ENCODE results near the gene MYO5A. TPM values are rescaled to one million over a fixed set of nuclear protein-coding genes. Genes with fewer than 3 reads are reported as not detected.

Gene MYO5A
- total RNA-seq, 2 experiments from 2014 or later = 22.5 TPM

- DNase-seq = no peak
- H3K4me3 Mint-ChIP-seq = no peak overlapping the region
- no peaks in the 10 kb centered on the region for H3K4me1 Mint-ChIP-seq
- no peaks in the 10 kb centered on the region for H3K27me3 Mint-ChIP-seq
- H3K36me3 Mint-ChIP-seq (ENCODE audit: low read depth) = peaks cover 22% of the 10 kb centered on the region
- intact Hi-C loops (cut with DNase I, micrococcal nuclease) = no loop called here
- H3K9me3 Mint-ChIP-seq (ENCODE audit: low read depth) = no peaks in the 10 kb centered on the region
- POLR2A ChIA-PET = no interaction called here
- no peak overlapping the region for H3K27ac Mint-ChIP-seq
- ATAC-seq = no peak
- CTCF ChIA-PET = interaction anchor here (1.1 to 1.8 kb wide), 3 partner anchors 12 to 115 kb away, joined by 3 to 5 read pairs (median 5); no protein-coding TSS in a partner anchor
These were observed 180.5 kb downstream of the MYO5A start for GRCh38 chr15:52348056-52348745.

DNA sequence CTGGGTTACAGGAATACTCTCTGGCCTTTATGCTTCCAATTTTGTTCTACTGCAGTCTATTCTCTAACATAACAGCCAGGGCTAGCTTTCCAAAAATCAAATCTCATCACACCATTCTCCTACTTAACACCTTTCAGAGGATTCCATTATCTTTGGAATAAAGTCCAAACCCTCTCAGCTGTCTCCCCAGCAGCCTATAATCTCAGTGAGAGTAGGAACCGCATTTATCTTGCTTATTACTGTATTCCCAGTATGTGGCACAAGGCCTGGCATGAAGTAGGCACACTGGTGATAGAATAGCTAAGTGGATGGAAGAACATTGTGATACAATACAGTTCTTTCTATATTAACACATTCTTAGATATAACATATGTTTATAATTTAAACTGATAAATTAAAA is 184.1 kb downstream of the MYO5A start:
- ATAC-seq (no peak), DNase-seq (no peak)
- Mint-ChIP-seq H3K4me3 (no peak overlapping the region), H3K27me3 (no peaks in the 10 kb centered on the region), H3K27ac (no peak overlapping the region), H3K4me1 (no peaks in the 10 kb centered on the region), H3K9me3 (ENCODE audit: low read depth) (no peaks in the 10 kb centered on the region), H3K36me3 (ENCODE audit: low read depth) (peaks cover 6% of the 10 kb centered on the region)
- CTCF ChIA-PET = interaction anchor here (0.6 kb wide), 1 partner anchor 119 kb away, joined by 3 read pairs; no protein-coding TSS in a partner anchor
- intact Hi-C loops (cut with DNase I, micrococcal nuclease) = no loop called here
- POLR2A ChIA-PET = no interaction called here

DNA sequence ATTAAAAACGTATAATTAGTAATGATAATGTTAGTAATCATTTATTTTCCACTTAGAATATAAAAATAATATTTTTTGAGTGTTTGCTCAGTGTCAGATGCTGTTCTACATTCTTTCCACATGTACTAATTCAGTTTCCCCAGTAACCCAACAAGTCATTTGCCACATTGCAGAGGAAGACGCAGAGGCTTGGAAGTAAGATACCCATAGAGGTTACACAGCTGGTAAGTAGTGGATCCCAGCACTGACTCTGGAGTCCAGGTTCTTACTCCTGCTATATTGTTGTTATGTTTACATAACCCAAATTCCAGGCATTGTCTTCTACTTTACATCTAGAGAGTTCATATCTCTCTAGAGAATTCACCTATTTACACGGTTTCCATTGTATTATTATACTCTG is 184.8 kb downstream of the MYO5A start:
- no peaks in the 10 kb centered on the region for H3K27me3 Mint-ChIP-seq
- no peaks in the 10 kb centered on the region for H3K36me3 Mint-ChIP-seq (ENCODE audit: low read depth)
- ChIA-PET CTCF (interaction anchor here (0.6 to 1.2 kb wide), 4 partner anchors 10 to 273 kb away, joined by 3 to 5 read pairs (median 4); no protein-coding TSS in a partner anchor), POLR2A (no interaction called here)
- H3K27ac Mint-ChIP-seq = peak overlapping the region; percentile 2
- H3K4me3 Mint-ChIP-seq = no peak overlapping the region
- intact Hi-C loops (cut with DNase I, micrococcal nuclease) = no loop called here
- no peaks in the 10 kb centered on the region for H3K4me1 Mint-ChIP-seq
- DNase-seq (no peak), ATAC-seq (no peak)
- no peaks in the 10 kb centered on the region for H3K9me3 Mint-ChIP-seq (ENCODE audit: low read depth)

DNA sequence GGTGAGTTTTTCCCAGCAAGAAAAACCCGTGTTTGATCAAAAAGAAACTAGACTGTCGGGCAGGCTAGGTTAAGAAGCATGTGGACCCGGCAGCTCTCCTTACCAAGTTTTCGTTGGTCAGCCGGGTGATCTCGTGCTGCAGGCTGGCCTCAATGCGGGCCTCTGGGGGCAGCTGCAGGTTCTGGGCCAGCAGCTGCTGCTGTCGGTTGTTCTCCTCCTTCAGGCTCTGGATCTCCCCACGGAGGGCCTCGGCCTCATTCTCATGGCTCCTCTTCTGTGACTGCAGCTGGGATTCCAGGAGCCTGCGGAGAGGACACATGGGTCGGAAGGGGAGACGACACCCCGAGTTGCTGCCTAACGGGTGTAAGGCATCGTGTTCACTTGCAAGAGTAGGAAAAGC is 188.6 kb downstream of the MYO5A start:
- POLR2A ChIA-PET = no interaction called here
- Mint-ChIP-seq H3K27ac (no peak overlapping the region), H3K27me3 (no peaks in the 10 kb centered on the region), H3K4me3 (no peak overlapping the region), H3K36me3 (ENCODE audit: low read depth) (no peaks in the 10 kb centered on the region), H3K4me1 (no peaks in the 10 kb centered on the region), H3K9me3 (ENCODE audit: low read depth) (no peaks in the 10 kb centered on the region)
- ATAC-seq = no peak
- DNase-seq = no peak
- intact Hi-C loops (cut with DNase I, micrococcal nuclease) = no loop called here
- CTCF ChIA-PET = interaction anchor here (0.6 kb wide), 1 partner anchor 374 kb away, joined by 4 read pairs; no protein-coding TSS in a partner anchor

- Mint-ChIP-seq H3K4me1 (no peaks in the 10 kb centered on the region), H3K27me3 (no peaks in the 10 kb centered on the region), H3K9me3 (ENCODE audit: low read depth) (no peaks in the 10 kb centered on the region), H3K27ac (no peak overlapping the region), H3K4me3 (no peak overlapping the region), H3K36me3 (ENCODE audit: low read depth) (peaks cover 3% of the 10 kb centered on the region)
- CTCF ChIA-PET = interaction anchor here (0.7 to 0.8 kb wide), 2 partner anchors 67 to 82 kb away, joined by 3 to 4 read pairs; no protein-coding TSS in a partner anchor
- ATAC-seq (no peak), DNase-seq (no peak)
- intact Hi-C loops (cut with DNase I, micrococcal nuclease) = no loop called here
- POLR2A ChIA-PET = no interaction called here
These were observed 189.8 kb downstream of the MYO5A start for GRCh38 chr15:52338891-52339290.

DNA sequence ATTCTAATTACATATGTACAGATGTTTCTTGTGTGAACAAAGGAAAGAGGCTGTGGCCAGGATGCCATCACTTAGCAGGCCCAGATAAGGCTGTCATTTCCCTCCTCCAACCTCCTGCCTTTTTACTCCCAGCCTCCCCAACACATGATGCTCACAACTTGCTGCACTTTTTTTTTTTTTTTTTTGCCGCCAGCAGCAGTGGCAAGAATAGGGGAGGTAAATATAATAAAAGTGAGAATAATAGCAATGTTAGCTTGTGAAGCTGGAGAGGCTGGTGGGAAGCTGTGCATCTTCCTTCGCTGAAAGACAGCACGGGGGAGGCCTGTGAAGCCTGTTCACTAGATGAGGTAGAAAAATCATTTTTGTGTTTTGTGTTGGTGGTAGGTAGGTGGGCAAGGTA is 190.6 kb downstream of the MYO5A start:
- Mint-ChIP-seq H3K27ac (peak overlapping the region; percentile 6), H3K4me1 (peaks cover under 1% of the 10 kb centered on the region), H3K9me3 (ENCODE audit: low read depth) (no peaks in the 10 kb centered on the region), H3K4me3 (no peak overlapping the region), H3K27me3 (no peaks in the 10 kb centered on the region), H3K36me3 (ENCODE audit: low read depth) (peaks cover 3% of the 10 kb centered on the region)
- intact Hi-C loops (cut with DNase I, micrococcal nuclease) = no loop called here
- ChIA-PET CTCF (interaction anchor here (0.7 kb wide), 1 partner anchor 123 kb away, joined by 4 read pairs; no protein-coding TSS in a partner anchor), POLR2A (no interaction called here)
- ATAC-seq (no peak), DNase-seq (no peak)

DNA sequence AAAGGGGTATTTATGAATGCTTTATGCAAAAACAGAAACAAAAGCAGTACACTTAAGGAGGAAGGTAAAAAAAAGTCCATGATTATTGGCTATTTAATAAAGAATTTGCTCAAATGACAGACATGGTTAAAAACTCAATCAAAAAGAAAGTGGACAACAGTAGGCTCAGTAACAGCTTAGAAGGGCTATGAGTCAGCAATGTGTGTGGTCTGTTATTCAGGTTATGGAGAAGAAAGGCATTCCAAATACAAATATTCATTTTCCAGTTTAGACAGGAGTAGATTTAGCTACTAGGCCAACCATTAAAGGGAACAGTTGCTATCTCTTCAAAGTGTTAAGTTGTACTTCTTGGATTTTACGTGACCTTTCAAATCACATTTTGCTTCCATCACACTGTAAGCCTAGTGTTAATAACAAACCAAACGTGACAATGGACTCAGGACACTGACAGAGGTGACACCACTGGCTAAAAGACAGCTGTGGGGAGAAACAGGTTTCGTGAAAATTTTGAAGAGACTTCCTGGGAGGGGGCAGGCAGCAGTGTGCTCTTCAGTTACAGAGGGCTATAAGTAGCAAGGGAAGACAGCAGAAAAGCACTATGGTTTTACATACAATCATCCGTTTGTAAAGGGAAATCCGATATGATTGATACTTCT is 191.4 kb downstream of the MYO5A start:
- H3K4me3 Mint-ChIP-seq = no peak overlapping the region
- H3K4me1 Mint-ChIP-seq = peaks cover 3% of the 10 kb centered on the region
- H3K27me3 Mint-ChIP-seq = no peaks in the 10 kb centered on the region
- ATAC-seq = no peak
- intact Hi-C loops (cut with DNase I, micrococcal nuclease) = no loop called here
- H3K9me3 Mint-ChIP-seq (ENCODE audit: low read depth) = no peaks in the 10 kb centered on the region
- H3K27ac Mint-ChIP-seq = peak overlapping the region; percentile 26
- CTCF ChIA-PET = interaction anchor here (1.4 kb wide), 1 partner anchor 11 kb away, joined by 5 read pairs; no protein-coding TSS in a partner anchor
- POLR2A ChIA-PET = no interaction called here
- no peak for DNase-seq
- peaks cover 3% of the 10 kb centered on the region for H3K36me3 Mint-ChIP-seq (ENCODE audit: low read depth)

DNA sequence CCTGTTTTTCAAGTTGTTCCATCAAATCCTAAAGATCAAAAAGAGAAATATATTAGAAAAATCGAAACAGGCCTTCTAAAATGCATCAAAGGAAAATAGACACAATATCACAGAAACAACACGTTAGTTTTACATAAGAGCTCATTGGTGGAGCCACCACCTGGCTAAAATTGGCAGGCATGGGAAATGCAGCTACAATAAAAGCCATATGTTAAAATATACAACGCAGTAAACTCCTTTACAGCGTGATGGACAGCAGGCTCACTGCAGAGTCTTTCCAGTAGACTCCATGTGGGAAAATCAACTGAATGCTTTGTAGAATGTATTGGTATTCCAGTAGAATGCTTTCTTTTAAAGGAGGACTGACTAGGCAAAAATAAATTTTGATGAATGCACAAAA is 192.2 kb downstream of the MYO5A start:
- ATAC-seq (no peak), DNase-seq (no peak)
- intact Hi-C loops (cut with DNase I, micrococcal nuclease) = no loop called here
- ChIA-PET POLR2A (no interaction called here), CTCF (interaction anchor here (0.7 to 1.4 kb wide), 4 partner anchors 10 to 80 kb away, joined by 3 to 5 read pairs (median 4); no protein-coding TSS in a partner anchor)
- H3K4me3 Mint-ChIP-seq = no peak overlapping the region
- H3K4me1 Mint-ChIP-seq = peaks cover 8% of the 10 kb centered on the region
- no peak overlapping the region for H3K27ac Mint-ChIP-seq
- H3K9me3 Mint-ChIP-seq (ENCODE audit: low read depth) = no peaks in the 10 kb centered on the region
- no peaks in the 10 kb centered on the region for H3K27me3 Mint-ChIP-seq
- H3K36me3 Mint-ChIP-seq (ENCODE audit: low read depth) = peaks cover 3% of the 10 kb centered on the region

- no peaks in the 10 kb centered on the region for H3K27me3 Mint-ChIP-seq
- ChIA-PET POLR2A (no interaction called here), CTCF (interaction anchor here (0.7 to 4.3 kb wide), 3 partner anchors 9 to 78 kb away, joined by 3 to 25 read pairs (median 4); no protein-coding TSS in a partner anchor)
- H3K4me1 Mint-ChIP-seq = peaks cover 12% of the 10 kb centered on the region
- intact Hi-C loops (cut with DNase I, micrococcal nuclease) = loop anchor here (2.0 to 5.0 kb wide), 4 partner anchors 77 to 263 kb away; no protein-coding TSS in a partner anchor
- no peaks in the 10 kb centered on the region for H3K9me3 Mint-ChIP-seq (ENCODE audit: low read depth)
- DNase-seq (no peak), ATAC-seq (no peak)
- H3K4me3 Mint-ChIP-seq = no peak overlapping the region
- no peak overlapping the region for H3K27ac Mint-ChIP-seq
- H3K36me3 Mint-ChIP-seq (ENCODE audit: low read depth) = peaks cover 7% of the 10 kb centered on the region
These were observed 194.1 kb downstream of the MYO5A start for GRCh38 chr15:52334491-52335160.

DNA sequence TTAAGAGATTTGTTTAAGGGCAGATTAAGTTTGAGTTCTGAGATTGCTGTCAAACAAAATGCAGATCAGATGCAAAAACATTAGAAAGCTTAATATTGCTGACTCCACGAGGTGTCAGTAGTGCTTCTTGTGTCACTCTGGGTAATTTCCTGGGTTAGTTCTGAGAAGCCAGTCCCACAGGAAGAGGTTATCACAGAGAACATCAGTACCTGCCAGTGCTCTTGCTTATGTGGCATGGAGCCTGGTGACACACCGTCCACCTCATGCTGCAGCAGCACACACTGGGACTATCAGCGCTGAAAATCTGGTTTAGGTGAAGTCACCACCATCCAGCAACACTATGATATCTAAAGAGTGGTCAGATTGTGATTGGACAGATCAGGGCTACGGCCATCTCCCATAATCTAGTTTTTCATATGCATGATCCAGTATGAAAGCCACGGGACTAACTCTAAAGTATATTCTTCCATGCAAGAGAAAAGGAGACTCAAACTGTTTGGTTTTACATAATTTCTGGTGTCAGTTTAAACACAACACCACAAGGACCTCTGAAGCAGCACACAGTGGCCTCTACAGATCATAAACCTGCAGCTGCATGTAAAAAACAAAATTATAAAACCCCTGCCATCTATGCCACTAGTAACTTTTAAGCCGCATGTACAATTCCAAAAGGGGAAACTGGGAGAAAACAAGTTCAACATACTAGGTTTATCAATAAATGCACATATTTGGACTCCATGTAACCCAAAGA is 197.0 kb downstream of the MYO5A start:
- Mint-ChIP-seq H3K9me3 (ENCODE audit: low read depth) (no peaks in the 10 kb centered on the region), H3K4me3 (no peak overlapping the region), H3K27me3 (no peaks in the 10 kb centered on the region), H3K27ac (peak overlapping the region; percentile 28), H3K4me1 (peaks cover 12% of the 10 kb centered on the region), H3K36me3 (ENCODE audit: low read depth) (peaks cover 21% of the 10 kb centered on the region)
- DNase-seq (peak; percentile 66), ATAC-seq (peak; percentile 99)
- ChIA-PET CTCF (interaction anchor here (0.7 to 4.3 kb wide), 11 partner anchors 12 to 403 kb away, joined by 3 to 25 read pairs (median 5); no protein-coding TSS in a partner anchor), POLR2A (interaction anchor here (0.7 kb wide), 1 partner anchor 52 kb away, joined by 7 read pairs; no protein-coding TSS in a partner anchor)
- intact Hi-C loops (cut with DNase I, micrococcal nuclease) = loop anchor here (1.0 to 5.0 kb wide), 7 partner anchors 74 to 404 kb away; no protein-coding TSS in a partner anchor

DNA sequence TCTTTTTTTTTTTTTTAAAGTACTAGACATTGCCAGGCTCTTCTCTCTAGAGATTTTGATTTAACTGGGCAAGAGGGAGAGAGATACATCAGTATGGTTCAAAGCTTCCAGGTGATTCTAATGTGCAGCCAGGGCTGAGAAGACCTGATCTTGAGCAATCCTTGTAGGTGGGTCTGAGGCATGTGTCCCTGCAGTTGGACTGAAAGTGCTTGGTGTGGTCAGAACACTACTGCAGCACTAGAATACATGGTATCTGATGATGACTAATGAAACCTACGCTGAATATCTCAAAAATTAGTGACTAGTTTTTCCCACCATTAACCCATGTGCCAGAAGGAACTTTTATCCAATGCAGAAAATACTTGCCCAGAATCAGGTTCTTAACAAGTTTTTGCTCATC is 198.7 kb downstream of the MYO5A start:
- Mint-ChIP-seq H3K27me3 (no peaks in the 10 kb centered on the region), H3K4me1 (peaks cover 12% of the 10 kb centered on the region), H3K27ac (no peak overlapping the region), H3K4me3 (no peak overlapping the region), H3K9me3 (ENCODE audit: low read depth) (no peaks in the 10 kb centered on the region), H3K36me3 (ENCODE audit: low read depth) (peaks cover 27% of the 10 kb centered on the region)
- ChIA-PET POLR2A (no interaction called here), CTCF (interaction anchor here (0.5 to 1.0 kb wide), 2 partner anchors 12 to 408 kb away, joined by 3 to 4 read pairs; no protein-coding TSS in a partner anchor)
- ATAC-seq = no peak
- intact Hi-C loops (cut with DNase I, micrococcal nuclease) = loop anchor here (2.0 to 5.0 kb wide), 4 partner anchors 73 to 267 kb away; no protein-coding TSS in a partner anchor
- no peak for DNase-seq
